HG02852 (cell line): ENCODE data around the gene PRPSAP2.
A peak's percentile ranks its signal among the peaks of the same experiment; 100 is the strongest.
"Not testable (repeated sequence)": the region's sequence is repeated elsewhere in the genome, so short reads cannot be mapped to it uniquely, and the experiment has no call there.

ENCODE experiments used
- ATAC-seq: cut with Tn5 transposase; IDR thresholded peaks from one replicate; pipeline ENCODE4 v1.9.1; 2021; ENCODE audit warnings: mild to moderate bottlenecking, moderate library complexity; ENCODE audit not compliant: unreplicated experiment

The PRPSAP2 gene, protein sequence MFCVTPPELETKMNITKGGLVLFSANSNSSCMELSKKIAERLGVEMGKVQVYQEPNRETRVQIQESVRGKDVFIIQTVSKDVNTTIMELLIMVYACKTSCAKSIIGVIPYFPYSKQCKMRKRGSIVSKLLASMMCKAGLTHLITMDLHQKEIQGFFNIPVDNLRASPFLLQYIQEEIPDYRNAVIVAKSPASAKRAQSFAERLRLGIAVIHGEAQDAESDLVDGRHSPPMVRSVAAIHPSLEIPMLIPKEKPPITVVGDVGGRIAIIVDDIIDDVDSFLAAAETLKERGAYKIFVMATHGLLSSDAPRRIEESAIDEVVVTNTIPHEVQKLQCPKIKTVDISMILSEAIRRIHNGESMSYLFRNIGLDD

DNA sequence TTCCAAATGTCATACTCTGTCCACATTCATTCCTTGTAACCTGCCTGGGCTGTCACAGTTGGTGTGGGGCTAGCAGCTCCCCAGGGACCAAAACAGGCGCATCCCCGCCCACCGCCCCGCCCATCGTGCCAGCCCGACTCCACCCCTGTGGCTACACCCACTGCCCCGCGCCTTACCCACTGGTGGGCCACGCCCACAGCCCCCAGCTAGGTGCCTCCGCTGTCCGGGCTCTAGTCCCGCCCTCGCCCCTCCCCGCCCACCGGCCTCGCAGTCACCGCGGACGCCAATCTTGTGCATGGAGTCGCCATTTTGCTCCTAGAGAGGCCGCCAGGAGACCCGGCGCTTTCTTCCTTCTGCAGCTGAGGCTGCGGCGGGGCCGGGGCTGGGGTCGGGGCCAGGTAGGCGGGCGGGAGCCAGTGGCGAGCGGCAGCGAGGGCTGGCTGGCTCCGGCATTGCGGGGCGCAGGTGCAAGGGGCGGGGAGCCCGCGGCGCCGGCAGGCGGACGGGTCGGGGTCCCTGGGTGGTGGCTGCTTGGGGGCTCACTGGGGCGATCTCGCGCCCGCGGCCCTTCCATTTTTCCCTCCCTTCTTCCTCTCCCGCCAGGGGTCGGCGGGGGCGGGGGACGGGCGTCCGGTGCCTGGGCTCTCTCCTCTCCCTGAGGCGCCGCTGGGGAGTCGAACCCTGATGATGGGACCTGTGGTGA is at the start of gene PRPSAP2:
Gene PRPSAP2 (plus strand): TSS at position 268 of the 703 bp plus-strand sequence. CDS start 7,703 bp downstream, outside the sequence.
- peak; percentile 44 for ATAC-seq

DNA sequence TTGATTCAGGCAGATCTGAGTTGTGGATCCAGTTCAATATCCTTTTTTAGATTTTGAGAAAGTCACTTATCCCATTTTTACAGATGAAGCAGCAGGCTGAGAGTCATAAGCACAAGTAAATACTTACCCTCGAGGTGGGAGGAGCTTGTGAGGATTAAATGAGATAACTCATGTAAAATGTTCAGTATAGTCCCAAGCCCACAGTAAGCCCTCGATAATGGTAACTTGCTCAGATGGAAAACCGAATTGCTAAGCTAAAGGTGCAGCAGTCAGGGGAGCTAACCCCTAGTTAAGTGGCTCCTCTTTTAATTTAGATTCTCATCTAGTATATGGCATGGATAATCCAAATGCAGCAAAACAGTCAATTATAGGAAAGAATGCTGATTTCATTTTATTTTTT is 42.0 kb upstream of the PRPSAP2 start:
- not testable (repeated sequence) for ATAC-seq

DNA sequence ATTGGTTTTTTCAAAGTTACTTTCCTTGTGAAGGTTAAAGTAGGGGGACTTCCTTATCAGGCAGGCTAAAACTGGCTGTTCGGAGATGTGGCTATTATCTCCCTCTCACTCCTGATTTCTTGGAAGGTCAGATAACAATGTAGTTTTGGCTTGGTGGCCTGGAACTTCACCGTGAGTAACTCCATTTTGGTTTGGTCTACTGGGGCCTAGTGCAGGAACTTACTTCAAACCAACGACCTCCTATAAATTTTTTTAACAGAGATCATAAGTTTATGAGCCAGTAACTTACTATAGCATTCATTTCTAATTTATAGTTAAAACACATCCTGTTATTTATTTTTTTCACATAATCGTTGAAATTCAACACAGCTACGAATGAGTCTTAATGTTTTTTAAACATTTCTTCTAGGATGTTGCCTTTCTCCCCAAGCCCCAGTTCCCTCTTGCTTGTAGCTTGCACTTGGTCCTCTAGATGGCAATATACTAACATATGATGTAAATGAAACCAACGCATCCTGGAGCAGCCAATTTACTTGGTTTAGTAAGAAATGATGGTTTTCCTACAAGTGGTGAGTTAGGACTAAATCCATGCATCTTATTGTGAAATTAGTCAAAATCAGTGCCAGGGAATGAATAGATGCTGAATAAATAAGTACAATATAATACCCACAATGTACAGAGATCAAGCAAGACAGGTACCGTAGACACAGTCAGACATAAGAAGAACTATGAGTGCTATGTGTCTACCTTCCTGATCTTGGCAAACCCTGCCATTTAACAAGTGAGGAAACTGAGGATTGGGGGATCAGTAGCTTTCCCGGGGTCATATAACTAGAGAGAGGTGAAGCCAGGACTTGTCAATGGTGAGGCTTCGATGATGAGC is 41.2 kb upstream of the PRPSAP2 start:
- ATAC-seq = not testable (repeated sequence)

DNA sequence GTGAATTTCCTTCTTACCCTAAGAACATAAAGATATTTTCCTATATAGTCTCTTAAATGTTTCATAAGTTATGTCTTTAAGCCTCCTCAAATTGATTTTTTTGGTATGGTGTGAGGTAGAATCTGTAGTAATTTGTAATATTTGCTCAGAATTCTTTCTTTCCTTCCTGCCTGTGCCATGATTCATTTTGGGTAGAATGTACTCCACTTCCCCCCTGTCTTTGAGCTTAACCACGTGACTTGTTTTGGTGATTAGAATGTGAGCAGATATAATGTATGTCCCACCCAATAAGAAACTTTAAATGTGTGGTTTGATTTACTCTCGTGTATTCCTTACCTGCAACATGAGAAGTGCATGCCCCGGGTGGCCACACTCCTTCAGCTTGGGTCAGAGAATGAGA is 36.5 kb upstream of the PRPSAP2 start:
- ATAC-seq = not testable (repeated sequence)

DNA sequence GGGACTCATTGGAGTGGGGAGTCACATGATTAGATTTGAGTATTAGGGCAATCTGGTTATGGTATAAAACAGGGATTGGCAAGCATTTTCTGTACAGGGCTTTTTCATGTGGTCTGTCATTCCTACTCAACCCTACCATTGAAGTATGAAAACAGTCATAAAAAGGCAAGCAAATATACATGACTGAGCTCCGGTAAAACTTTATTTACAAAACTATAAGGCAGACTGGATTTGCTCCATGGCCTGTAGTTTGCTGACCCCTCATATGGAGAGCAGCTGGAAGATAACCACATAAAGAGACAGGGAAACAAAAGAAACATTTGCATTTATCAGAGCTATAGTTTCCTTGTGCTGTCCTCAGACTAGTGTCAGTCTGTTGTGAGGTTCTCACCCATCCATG is 30.3 kb upstream of the PRPSAP2 start:
- ATAC-seq = not testable (repeated sequence)

DNA sequence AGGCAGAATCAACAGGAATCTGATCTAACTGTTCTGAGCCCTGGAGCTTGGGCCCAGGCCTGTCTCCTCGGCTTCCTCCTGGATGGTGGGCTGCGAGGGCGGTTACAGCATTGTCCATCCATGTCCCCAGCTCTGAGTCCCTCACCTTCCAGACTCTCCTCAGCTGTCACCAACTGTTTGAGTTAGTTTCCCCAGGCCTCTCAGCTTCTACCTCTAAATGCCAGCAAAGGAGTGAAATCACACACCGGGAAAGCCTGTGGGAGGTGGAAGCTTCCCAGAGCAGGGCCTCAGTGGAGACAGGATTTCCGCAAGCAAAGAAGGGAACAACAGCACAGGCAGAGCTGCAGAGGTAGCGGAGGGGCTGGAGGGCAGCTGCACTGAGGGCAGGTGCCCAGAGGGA is 9.4 kb upstream of the PRPSAP2 start:
- ATAC-seq = no peak

DNA sequence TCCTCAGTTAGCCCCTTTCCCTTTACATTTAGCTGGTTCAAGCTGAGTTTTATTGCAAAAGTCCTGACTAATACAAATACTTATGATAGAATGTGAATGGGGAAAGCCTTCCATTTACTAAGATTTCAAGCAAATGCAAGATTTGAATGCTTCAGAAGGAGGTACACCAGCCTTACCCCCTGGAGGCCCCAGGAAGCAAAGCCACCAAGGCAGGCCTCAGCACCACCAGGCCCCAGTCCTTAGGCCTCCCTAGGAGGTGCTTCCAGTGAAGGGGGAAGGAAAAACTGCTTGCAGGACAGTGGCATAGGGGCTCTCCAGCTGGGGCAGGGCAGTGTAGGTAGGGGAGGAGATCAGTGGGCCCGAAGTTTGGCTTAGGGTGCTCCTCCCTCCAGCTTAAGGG is 7.3 kb upstream of the PRPSAP2 start:
- ATAC-seq = no peak

DNA sequence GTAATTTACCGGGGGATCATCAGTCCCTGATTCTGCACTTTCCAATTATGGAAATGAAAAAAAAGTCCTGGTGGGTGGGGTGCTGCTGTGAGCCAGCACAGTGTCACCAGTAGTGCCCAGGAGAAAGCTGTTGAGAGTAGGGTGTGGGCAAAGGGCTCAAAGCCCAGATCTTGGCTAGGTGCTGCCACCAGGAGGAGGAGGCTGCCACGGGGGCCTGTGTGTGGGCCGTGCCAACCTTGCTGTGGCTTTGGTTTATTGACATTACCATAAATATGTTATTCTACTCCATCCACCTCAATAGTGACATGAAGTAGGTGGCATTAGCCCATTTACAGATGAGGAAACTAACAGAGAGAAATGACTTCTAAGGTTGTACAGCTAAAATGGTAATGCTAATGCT is 6.7 kb upstream of the PRPSAP2 start:
- ATAC-seq = no peak

DNA sequence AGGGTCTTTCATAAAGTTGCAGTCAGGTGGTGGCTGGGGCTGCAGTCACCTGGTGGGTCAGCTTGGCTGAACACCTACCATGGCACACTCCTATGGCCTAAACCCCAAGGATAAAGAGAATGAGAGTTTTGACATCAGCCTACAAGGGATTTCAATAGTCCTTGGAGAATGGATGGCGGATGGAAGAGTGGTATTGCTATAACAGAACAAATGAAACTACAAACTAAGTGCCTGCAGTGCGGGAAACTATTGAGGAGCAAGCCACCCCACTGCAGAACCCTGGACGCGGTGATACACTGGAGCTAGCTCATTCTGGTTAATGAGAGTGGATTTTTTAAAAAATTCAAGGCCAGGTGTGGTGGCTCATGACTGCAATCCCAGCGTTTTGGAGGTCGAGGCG is 3.0 kb upstream of the PRPSAP2 start:
- no peak for ATAC-seq

DNA sequence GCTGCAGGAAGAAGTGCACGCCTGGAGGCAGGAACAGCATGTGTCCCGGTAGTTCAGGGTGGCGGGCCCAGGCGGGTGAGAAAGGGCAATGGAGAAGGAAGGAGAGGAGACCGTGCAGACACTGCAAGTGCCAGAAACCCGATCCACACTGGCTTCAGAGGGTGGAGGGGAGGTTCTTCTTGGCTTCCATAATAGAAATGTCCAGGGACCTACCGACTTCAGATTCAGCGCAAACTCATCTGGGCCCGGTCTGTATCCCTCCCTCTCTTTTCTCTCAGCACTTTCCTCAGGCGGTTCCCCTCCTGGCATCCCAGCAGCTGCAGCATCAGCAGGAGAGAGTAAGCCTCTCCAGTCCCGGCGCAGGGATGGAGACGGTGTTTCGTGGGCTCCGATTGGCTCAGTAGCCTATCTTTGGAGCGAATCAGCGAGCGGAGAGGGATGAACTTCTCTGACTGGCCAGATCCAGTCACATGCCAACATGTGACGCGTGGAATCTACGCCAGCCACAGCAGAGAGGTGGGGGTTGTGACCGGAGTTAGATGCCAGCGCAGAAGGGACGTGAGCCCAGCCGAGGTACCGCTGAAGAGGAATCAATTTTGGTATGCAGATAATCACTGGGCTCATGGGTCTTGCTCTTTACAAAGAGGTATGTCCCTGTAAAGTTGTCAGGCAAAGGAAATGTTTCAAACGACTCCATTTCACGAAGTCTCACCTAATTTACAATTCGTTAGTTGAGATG is 1.9 kb upstream of the PRPSAP2 start:
- peak; percentile 73 for ATAC-seq

DNA sequence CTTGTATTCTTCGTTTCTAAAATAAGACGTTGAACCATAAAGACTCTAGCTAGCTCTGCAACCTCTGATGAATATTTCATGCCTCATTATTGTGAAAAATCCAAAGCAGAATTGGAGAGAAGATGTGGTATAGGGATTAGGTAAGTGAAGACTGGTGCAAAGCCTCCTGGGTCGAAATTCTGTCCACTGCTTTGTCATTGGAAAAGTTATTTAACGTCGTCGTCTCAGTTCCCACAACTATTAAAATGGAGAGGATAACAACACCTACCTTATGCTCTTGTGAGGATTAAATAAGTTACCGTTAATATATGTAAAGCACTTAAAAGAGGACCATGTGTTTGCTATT is 1.4 kb upstream of the PRPSAP2 start:
- ATAC-seq = no peak

DNA sequence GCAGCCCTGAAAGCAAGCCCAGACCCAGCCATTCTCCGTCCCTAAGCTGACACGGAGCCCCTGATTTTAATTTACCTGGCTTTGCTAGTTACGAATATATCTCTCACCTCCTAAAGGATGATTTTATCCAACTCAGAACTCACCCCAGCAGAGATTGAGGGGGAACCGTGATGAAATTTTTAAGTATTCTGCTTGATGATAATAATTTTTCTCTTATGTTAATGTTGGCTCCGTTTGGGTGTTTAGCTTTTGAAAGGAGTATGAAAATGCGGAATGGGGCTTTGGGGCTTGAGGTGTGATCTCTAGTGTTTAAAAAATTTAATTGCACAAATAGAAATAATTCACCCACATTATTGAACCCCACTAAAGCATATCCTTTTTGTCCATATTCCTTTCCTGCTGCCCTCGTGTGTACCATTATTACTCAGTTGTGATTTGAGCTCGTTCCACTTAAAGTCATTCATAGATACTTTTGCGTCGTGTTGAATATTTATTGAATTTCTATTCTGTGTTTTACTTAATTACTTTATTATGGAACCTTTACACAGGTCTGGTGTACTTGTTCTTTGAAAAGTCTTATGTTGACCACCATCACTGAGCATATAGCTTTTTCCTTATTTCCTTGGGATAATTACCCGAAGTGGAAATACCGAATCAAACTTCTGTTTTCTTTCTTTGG is 775 bp downstream of the PRPSAP2 start:
- ATAC-seq = no peak

DNA sequence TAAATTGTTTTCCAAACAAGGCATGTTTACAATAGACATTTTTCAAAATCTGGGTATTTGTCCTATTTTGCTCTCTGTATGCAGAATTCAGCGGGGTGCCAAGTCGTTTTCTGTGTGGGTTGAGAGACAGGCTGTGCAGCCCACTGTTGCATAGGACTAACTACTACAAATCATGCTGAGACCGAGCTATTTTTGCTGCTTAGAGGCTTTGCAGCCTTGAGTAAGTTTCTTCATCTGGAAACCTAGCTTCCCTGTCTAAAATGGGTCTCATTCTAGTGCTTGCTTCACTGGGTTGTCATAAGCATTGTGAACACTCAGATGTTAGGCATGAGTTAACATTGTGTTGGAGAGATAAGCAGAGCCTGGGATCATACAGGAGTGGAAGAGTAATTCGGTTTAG is 1.3 kb downstream of the PRPSAP2 start:
- no peak for ATAC-seq

DNA sequence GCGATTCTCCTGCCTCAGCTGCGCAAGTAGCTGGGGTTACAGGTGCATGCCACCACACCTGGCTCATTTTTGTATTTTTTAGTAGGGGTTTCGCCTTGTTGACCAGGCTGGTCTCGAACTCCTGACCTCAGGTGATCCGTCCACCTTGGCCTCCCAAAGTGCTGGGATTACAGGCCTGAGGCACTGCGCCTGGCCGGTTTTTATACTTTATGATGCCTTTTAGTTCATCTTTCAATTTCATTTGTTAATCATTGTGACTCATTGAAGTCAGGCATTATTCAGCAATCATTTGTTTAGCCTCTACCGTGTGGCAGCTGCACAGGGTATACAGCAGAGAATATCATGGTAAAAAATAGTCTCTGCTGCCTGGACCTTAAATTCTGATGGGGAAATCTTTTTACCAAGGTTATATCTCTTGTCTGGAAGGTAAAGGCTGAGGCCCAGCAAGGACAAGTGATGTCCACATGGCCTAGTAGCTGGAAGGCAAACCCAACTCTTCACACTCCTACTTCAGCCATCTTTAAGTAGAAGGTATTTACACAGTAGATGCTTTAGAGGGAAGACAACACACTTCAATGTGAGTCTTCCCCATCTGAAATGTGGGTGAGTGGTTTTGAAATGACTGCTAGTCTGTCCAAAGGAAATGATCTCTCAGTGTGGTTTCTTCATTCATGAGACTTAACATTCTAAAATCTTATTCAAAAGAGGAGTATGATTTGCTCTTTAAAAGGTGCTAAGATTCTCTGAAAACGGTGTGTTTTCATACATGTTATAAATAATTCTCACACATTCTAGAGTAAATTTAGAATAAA is 2.4 kb downstream of the PRPSAP2 start:
- peak; percentile 42 for ATAC-seq

DNA sequence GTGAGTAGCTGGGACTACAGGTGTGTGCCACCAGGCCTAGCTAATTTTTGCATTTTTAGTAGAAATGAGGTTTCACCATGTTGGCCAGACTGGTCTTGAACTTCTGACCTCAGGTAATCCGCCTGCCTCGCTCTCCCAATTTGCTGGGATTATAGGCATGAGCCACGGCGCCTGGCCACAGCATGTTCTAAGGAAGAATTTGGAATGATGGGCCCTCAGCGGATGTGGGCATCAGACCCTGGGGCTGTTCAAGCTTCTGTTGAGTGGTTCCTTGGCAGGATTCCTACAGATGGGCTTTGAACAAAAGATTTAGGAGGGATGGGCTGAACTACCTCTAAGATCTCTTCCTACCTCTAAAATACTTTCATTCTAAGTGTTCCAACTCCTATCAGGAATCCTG is 4.1 kb downstream of the PRPSAP2 start:
- ATAC-seq = no peak

DNA sequence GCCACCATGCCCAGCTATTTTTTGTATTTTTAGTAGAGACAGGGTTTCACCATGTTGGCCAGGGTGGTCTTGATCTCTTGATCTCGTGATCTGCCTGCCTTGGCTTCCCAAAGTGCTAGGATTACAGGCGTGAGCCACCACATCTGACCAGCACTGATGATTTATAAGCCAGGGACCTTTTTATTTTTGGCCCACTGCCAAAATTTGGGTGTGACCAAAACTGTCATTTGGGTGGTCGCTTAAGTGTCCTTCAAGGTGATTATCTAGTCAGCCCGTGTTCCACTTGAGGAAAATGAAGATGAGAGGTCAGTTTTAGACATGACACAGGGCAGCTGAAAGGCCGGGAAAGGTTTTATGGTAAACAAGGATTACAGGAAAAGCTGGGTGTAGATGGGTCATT is 7.1 kb downstream of the PRPSAP2 start:
- not testable (repeated sequence) for ATAC-seq

DNA sequence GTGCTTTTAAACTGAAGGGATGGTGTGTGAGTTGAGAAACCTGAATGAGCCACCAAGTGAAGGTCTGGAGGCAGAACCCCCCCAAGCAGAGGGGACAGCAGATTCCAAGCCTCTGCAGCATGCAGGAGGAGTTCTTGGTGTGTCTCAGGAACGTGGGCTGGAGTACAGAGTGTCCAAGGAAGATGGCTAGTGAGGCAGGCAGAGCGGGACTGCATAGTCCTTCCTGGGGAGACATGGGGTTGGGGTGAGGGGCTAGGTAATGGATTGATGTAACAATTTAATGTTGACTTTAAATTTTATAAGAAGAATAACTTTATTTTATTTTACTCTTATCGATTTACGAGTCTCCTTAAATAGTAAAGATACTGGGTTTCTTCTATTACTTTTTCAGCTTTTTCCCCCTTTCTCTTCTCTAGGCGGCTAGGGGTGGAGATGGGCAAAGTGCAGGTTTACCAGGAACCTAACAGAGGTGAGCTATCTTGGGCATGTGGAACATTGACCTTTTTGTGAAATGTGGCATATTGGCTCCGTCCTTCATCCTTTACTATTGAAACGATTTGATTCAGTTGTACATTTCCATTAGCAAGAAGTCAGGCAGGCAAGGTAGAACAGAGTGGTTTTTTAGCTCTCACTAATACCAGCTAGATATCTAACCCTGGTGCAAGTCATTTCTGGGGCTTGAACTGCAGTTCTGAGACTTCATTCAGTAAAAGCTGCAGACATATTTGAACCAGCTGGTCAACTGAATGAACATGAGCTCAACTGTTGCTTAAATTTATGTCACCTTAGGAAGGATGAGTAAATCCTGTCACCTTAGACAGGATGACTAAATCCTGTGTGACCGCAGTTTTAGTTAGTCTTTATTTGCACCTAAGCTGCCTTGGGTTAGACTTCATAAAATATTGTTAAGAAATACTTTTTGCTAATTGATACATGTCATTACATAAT is 9.2 kb downstream of the PRPSAP2 start:
- no peak for ATAC-seq

DNA sequence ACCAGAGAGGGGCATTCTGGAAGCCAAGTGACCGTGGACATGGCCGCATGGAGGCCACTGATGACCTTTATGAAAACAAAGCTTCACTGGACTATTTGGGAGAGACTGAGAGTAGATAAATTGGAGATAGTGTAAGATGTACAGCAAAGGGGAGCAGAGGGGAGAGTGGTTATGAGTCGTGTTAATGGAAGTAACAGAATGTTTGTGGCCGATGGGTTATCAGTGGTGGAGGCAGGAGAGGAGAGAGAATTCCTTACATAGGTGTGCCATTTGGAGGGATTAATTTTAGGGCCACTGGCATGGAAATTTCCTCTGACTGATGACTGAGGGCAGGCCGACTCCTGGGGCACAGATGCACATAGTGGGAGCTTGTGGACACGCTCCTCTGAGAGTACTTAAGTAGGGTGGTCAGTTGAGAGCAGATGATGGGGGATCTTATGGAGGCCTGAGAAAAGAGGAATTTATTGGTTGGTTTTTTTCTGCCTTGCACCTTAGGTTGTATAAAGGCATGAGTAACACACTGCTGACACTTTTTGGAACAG is 19.2 kb downstream of the PRPSAP2 start:
- no peak for ATAC-seq
